ENCODE data around the gene P2RY8. TPM values are rescaled to one million over a fixed set of nuclear protein-coding genes. Genes with fewer than 3 reads are reported as not detected.

The P2RY8 gene
- total and polyA plus RNA-seq, 2 of the 4 experiments (the other 2 are of a cell fraction): not detected

DNA sequence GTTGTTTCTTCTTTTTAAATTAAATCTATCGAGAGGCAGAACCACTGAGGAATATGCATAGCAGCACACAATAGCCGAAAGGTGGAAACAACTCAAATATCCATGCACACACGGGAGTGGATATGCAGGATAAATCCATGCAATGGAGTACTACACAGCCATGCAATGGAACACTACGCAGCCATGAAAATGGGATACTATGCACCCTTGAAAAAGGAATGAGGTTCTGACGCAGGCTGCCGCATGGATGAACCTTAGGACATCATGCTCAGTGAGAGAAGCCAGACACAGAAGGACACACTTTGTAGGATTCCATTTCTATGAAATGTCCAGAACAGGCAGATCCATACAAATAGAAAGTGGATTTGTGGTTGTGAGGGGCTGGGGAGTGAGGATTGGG, 18.4 kb upstream of the P2RY8 start:
- H3K56ac ChIP-seq (ENCODE audit: extremely low read depth, insufficient read depth, low read length): no peak overlapping the region
- no peak overlapping the region for H4K91ac ChIP-seq (ENCODE audit: insufficient read depth, low read depth, low read length)
- CTCF ChIA-PET: no interaction called here
- H3K23ac ChIP-seq (ENCODE audit: low read depth, low read length): no peak overlapping the region
- no peaks in the 10 kb centered on the region for H3K9me1 ChIP-seq (ENCODE audit: insufficient read depth, low read length)
- H4K5ac ChIP-seq (ENCODE audit: low read depth, low read length): no peak overlapping the region
- no peaks in the 10 kb centered on the region for H4K20me1 ChIP-seq (ENCODE audit: insufficient read depth, low read length)
- DNase-seq (no peak), ATAC-seq (ENCODE audit: low read depth) (no peak)
- 89% methylated on average over 3 of the region's 6 CpGs; no CpG with 5 or more reads in 1 of the 2 experiments for WGBS, 2 experiments (ENCODE audit: extremely low coverage in 2 of 2, insufficient read length in 1 of 2)
- no peak overlapping the region for H3K27ac ChIP-seq (ENCODE audit: insufficient read depth, low read length)
- dilution Hi-C loops (cut with HindIII; ENCODE audit: low sequenced_read_pairs, unreplicated experiment) (no loop called here), in situ Hi-C loops (cut with MboI; ENCODE audit: low sequenced_read_pairs) (no loop called here), intact Hi-C loops (cut with micrococcal nuclease) (no loop called here)
- no peak for TF ChIP-seq MXI1 (IDR thresholded peaks at IDR 0.05; ENCODE audit: borderline replicate concordance, low read depth, low read length)
- no peak for TF ChIP-seq NFE2L2 (IDR thresholded peaks at IDR 0.05; ENCODE audit: low read depth, low read length)
- TF ChIP-seq SMC3 (IDR thresholded peaks at IDR 0.05; ENCODE audit: low read depth, low read length): no peak
- no peak for TF ChIP-seq MAFK (IDR thresholded peaks at IDR 0.05; ENCODE audit: low read depth, low read length)
- TF ChIP-seq RAD21 (IDR thresholded peaks at IDR 0.05; ENCODE audit: low read length): no peak
- TF ChIP-seq POLR2A (IDR thresholded peaks at IDR 0.05; ENCODE audit: low read depth, low read length): no peak
- no peak for TF ChIP-seq CEBPB (IDR thresholded peaks at IDR 0.05; ENCODE audit: low read depth, low read length)
- TF ChIP-seq, protein P1, sequence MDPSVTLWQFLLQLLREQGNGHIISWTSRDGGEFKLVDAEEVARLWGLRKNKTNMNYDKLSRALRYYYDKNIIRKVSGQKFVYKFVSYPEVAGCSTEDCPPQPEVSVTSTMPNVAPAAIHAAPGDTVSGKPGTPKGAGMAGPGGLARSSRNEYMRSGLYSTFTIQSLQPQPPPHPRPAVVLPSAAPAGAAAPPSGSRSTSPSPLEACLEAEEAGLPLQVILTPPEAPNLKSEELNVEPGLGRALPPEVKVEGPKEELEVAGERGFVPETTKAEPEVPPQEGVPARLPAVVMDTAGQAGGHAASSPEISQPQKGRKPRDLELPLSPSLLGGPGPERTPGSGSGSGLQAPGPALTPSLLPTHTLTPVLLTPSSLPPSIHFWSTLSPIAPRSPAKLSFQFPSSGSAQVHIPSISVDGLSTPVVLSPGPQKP (IDR thresholded peaks at IDR 0.05; ENCODE audit: borderline replicate concordance, low read depth, low read length): no peak
- no peak overlapping the region for H2AFZ ChIP-seq (replicated peaks; ENCODE audit: low read length, poor library complexity)
- no peaks in the 10 kb centered on the region for H3K36me3 ChIP-seq (ENCODE audit: control insufficient read depth, insufficient read depth, low read length)
- no peak overlapping the region for H3K4me3 ChIP-seq (ENCODE audit: insufficient read depth, low read depth, low read length)
- no peak overlapping the region for H3K18ac ChIP-seq (ENCODE audit: low read depth, low read length)
- H2AK9ac ChIP-seq (replicated peaks; ENCODE audit: low read depth, low read length, poor library complexity): no peak overlapping the region
- H3K14ac ChIP-seq (replicated peaks; ENCODE audit: low read depth, low read length): no peak overlapping the region
- POLR2A ChIA-PET (ENCODE audit: unreplicated experiment): no interaction called here
- no peak overlapping the region for H3K9ac ChIP-seq (ENCODE audit: low read depth, low read length)
- no peak overlapping the region for H2BK20ac ChIP-seq (ENCODE audit: low read depth, low read length)
- BruUV-seq (replicated peaks): no TSS peak
- no peak overlapping the region for H3K4ac ChIP-seq (ENCODE audit: low read depth, low read length)
- no peak overlapping the region for H2BK5ac ChIP-seq (ENCODE audit: low read depth, low read length, poor library complexity, severe bottlenecking)
- no peak overlapping the region for H2AK5ac ChIP-seq (ENCODE audit: low read depth, low read length)
- H2BK15ac ChIP-seq (ENCODE audit: low read depth, low read length): no peak overlapping the region
- H3K4me2 ChIP-seq (ENCODE audit: low read depth, low read length): no peak overlapping the region
- H2BK120ac ChIP-seq (ENCODE audit: low read depth, low read length): no peak overlapping the region
- H3K79me1 ChIP-seq (ENCODE audit: low read depth in 1 of 2, low read length in 2 of 2): no peaks in the 10 kb centered on the region
- H3K9me3 ChIP-seq (ENCODE audit: control insufficient read depth, insufficient read depth, low read length): peaks cover 18% of the 10 kb centered on the region
- no peak overlapping the region for H4K8ac ChIP-seq (ENCODE audit: low read depth in 2 of 2, low read length in 2 of 2)
- H3K4me1 ChIP-seq (ENCODE audit: control insufficient read depth, insufficient read depth, low read length): no peaks in the 10 kb centered on the region
- H3K27me3 ChIP-seq (ENCODE audit: control insufficient read depth, insufficient read depth, low read length): no peaks in the 10 kb centered on the region
